ENCODE measurements around the gene OR14J1.

DNA sequence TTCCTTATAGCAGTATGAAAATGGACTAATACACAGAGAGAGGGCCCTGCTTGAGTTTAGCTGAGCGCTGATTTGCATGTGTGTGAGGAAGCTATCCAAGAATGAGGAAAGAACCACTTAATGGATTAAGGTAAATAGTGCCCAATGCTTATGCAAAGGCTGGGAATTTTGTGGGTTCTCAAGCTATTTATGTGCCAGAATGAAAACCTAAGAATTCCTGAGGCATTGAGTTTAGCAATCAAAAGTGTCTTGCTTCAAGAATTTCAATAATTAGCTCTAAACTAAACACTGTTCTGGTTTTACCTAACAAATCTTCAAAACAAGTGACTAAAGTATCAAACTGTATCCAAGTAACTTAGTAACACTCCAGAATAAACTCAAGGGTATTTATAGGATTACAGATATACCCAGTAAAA, 7.0 kb upstream of the OR14J1 start:
- TF ChIP-seq FOXK2 (IDR thresholded peaks at IDR 0.05) (no peak), HMG20B (CRISPR knock-in tag; conservative IDR thresholded peaks at IDR 0.05) (no peak)
